Measurements from ENCODE around the gene CYTH4.

GRCh38 chr22:37233751-37234631 lies 48.3 kb upstream of the CYTH4 start:
- no peak for TF ChIP-seq PKNOX1 (IDR thresholded peaks at IDR 0.05)
- TF ChIP-seq SP1 (IDR thresholded peaks at IDR 0.05) = no peak
- no peak for TF ChIP-seq BHLHE40 (IDR thresholded peaks at IDR 0.05; ENCODE audit: borderline replicate concordance)
- TF ChIP-seq NFRKB (IDR thresholded peaks at IDR 0.05) = no peak
- no peak for TF ChIP-seq FOXA1 (IDR thresholded peaks at IDR 0.05)
- TF ChIP-seq CTBP1 (IDR thresholded peaks at IDR 0.05; ENCODE audit: borderline replicate concordance) = no peak
- no peak for TF ChIP-seq SUZ12 (IDR thresholded peaks at IDR 0.05)
- no peak for TF ChIP-seq TARDBP (IDR thresholded peaks at IDR 0.05)
- TF ChIP-seq L3MBTL2 (conservative IDR thresholded peaks at IDR 0.05) = no peak
